Colonic mucosa (tissue), 4 donors: ENCODE results near the gene KCTD10. TPM values are rescaled to one million over a fixed set of nuclear protein-coding genes. Genes with fewer than 3 reads are reported as not detected.

Experiments
- DNase-seq: peaks from one replicate; pipeline ENCODE4 v3.0.0-alpha.2; 2020
- H3K27ac ChIP-seq: fragments of 200-600 bp; one replicate; pipeline ENCODE4 v1.8.0; 2021
- H3K27me3 ChIP-seq: fragments of 200-600 bp; one replicate; pipeline ENCODE4 v1.8.0; 2021
- H3K36me3 ChIP-seq: fragments of 200-600 bp; one replicate; pipeline ENCODE4 v1.8.0; 2021
- H3K4me1 ChIP-seq: fragments of 200-600 bp; one replicate; pipeline ENCODE4 v1.8.0; 2021; ENCODE audit warnings: mild to moderate bottlenecking
- H3K4me3 ChIP-seq: fragments of 200-600 bp; one replicate; pipeline ENCODE4 v1.8.0; 2021
- H3K9ac ChIP-seq, 2 donors: one replicate each; pipeline ENCODE4 v1.7.0; 2013; ENCODE audit warnings: control low read depth in 2 of 2, low read depth in 2 of 2, low read length in 2 of 2
- H3K9me3 ChIP-seq: fragments of 200-600 bp; one replicate; pipeline ENCODE4 v1.8.0; 2021
- intact Hi-C: fragments of 100-400 bp; cut with DNase I; formaldehyde crosslinking; loops from one replicate; pipeline ENCODE4 v1.14.1; 2022
- total RNA-seq, 2 donors: library from RNA; stranded (reverse); fragmentation: NEBNext Ultra II Directional in 1 of 2; extraction: Animal tissue kit (Norgen Biotek cat#: 25700) in 1 of 2; gene quantifications; one replicate each; pipeline ENCODE4 v1.2.1, GENCODE V29; 2021
- TF ChIP-seq, protein P1 (sequence below): fragments of 200-600 bp; IDR thresholded peaks from one replicate; pipeline ENCODE4 v1.8.0; 2022; ENCODE audit warnings: antibody characterized with exemption, mild to moderate bottlenecking
- donor health status: healthy.
- donor health status: DM: no; HTN: no; CAD: no.
- donor health status: DM: no; HTN: no; CAD: no.

Gene KCTD10
- total RNA-seq, 2 donors from 2014 or later, result 50.3 to 74.8 TPM

DNA sequence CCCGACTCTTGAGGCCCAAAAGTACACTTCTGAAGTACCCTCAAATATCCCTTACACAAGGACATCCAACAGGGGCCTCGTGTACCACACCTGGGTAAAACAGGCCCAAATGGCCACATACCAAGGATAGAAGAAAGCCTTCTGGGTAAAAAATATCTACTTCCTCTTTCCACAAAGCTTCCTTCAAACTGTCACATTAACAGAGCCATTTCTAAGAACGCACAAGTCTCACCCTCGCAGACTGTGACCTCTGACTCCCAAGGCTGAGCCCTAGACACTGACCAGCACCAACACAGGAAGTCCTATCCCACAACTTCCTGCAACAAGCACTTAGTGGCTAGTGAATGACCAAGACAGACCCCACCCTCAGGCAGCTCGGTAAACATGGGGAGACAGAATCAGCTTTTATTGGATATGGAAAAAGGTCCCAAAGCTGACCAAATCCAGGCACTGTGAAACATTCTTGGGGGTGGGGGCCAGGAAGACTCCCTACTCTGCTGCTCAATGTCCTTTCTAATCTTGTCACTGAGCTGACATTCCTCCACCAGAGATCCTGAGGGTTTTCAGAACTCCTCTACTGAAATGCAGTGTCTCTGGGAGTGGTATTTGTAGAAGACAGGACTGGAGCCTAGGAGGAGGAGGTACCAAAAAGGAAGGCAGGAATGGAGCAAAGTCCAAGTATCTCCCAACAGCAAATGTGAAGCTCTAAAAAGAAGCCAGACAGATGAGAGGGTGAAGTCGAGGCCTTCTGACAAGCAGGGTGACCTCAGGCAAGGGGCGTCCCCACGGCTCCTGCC, 15.9 kb downstream of the KCTD10 start:
- H3K4me1 ChIP-seq, result peaks cover 21% of the 10 kb centered on the region

DNA sequence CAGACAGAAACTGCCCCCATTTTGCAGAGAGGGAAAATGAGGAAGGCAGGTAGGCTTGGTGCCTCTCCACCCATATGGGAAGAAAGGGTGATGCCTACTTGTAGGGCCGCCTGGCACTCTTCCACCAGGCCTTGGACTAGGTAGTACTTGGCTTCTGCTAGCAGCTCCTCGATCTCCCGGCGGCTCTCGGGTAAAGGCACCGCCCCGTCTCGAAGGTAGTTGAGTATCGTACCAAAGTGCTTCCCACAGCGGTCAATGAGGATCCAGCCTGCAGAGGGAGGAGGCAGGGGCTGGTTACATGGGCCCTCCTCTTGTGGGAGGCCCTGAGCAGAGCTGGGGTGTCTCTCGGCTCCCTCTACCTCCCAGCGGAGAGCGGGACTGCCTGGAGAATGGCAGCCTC, 16.6 kb downstream of the KCTD10 start:
- Histone ChIP-seq H3K27ac (peak overlapping the region; percentile 95), H3K9me3 (no peaks in the 10 kb centered on the region), H3K9ac (peak overlapping the region; percentile 33 to 67), H3K4me1 (peaks cover 21% of the 10 kb centered on the region), H3K4me3 (no peak overlapping the region), H3K36me3 (peaks cover 16% of the 10 kb centered on the region), H3K27me3 (no peaks in the 10 kb centered on the region)
- DNase-seq, result no peak
- intact Hi-C loops, result no loop called here
- TF ChIP-seq, protein P1, sequence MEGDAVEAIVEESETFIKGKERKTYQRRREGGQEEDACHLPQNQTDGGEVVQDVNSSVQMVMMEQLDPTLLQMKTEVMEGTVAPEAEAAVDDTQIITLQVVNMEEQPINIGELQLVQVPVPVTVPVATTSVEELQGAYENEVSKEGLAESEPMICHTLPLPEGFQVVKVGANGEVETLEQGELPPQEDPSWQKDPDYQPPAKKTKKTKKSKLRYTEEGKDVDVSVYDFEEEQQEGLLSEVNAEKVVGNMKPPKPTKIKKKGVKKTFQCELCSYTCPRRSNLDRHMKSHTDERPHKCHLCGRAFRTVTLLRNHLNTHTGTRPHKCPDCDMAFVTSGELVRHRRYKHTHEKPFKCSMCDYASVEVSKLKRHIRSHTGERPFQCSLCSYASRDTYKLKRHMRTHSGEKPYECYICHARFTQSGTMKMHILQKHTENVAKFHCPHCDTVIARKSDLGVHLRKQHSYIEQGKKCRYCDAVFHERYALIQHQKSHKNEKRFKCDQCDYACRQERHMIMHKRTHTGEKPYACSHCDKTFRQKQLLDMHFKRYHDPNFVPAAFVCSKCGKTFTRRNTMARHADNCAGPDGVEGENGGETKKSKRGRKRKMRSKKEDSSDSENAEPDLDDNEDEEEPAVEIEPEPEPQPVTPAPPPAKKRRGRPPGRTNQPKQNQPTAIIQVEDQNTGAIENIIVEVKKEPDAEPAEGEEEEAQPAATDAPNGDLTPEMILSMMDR, result no peak

More for the DNA sequence above, 15.9 kb downstream of the KCTD10 start:
- H3K4me3 ChIP-seq, result no peak overlapping the region
- peak overlapping the region; percentile 95 for H3K27ac ChIP-seq
- H3K9me3 ChIP-seq, result no peaks in the 10 kb centered on the region
- peak; percentile 65 for DNase-seq
- no peaks in the 10 kb centered on the region for H3K27me3 ChIP-seq
- TF ChIP-seq, protein P1, result no peak
- H3K9ac ChIP-seq, result peak overlapping the region; percentile 54 to 67
- peaks cover 10% of the 10 kb centered on the region for H3K36me3 ChIP-seq
- intact Hi-C loops, result no loop called here

DNA sequence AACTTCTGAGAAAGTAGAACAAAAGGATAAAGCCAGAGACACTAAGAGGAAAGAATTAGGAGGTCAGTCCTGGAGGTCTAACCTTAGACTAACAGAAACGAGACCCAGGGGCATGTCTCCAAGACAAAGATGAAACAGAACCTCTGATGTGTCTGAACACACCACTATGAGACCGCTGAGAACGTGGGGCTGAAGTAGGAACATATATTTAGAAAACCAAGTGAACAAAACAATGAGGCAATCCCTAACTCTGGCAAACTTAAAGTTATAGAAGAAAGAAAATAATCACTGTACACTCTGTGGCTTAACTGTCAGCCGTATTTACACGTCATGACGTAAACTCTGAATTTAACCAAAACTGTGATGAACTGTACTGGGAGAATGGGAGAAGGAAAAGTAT, 17.9 kb downstream of the KCTD10 start:
- Histone ChIP-seq H3K4me1 (peaks cover 21% of the 10 kb centered on the region), H3K4me3 (no peak overlapping the region), H3K9me3 (no peaks in the 10 kb centered on the region), H3K9ac (peak overlapping the region in 1 of 2 donors; percentile 2), H3K36me3 (peaks cover 29% of the 10 kb centered on the region), H3K27ac (peak overlapping the region; percentile 64), H3K27me3 (no peaks in the 10 kb centered on the region)
- no peak for DNase-seq
- TF ChIP-seq, protein P1, result no peak
- intact Hi-C loops, result no loop called here

DNA sequence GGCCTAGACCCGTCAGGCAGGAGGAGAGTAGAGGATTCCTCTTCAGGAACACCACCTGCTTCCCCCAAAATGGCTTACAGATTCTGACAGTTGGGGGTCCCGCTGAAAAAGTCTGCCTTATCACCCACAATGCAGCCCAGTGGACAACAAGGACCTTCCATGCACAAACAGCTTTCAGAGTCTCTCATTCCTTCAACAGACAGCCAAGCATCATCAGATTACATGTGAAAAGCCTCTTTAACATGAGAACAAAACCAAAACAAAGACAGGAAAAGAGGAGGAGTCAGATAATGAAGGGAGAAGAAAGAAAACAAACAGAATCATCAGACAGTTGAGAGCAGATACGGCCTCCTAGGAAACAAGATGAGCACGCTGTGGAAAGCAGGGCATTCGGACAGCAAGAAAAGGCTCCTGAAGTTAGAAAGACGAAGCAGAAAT, 18.3 kb downstream of the KCTD10 start:
- intact Hi-C loops, result no loop called here
- peaks cover 33% of the 10 kb centered on the region for H3K36me3 ChIP-seq
- H3K9me3 ChIP-seq, result no peaks in the 10 kb centered on the region
- no peak overlapping the region for H3K4me3 ChIP-seq
- no peak for DNase-seq
- no peaks in the 10 kb centered on the region for H3K27me3 ChIP-seq
- peaks cover 21% of the 10 kb centered on the region for H3K4me1 ChIP-seq
- TF ChIP-seq, protein P1, result no peak
- H3K27ac ChIP-seq, result peak overlapping the region; percentile 64
- H3K9ac ChIP-seq, result peak overlapping the region; percentile 2 to 17

DNA sequence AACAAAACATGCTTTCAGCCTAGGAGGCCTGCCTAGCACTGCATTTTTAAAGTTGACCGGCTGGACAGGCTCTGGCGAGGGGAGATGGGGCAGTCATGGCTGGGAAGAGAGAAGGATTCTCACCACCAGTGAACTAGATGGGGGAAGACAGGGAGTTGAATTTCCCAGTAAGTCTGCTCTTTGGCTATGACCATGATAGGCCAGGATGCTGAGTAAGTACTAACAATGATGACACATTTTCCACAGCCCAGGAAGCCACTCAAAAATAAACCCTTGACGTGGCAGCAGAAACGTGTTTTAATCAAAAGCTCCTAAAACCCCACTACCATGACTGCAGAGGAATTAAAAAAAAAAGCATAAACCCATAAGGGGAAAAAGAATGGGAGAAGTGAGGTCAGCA, 19.0 kb downstream of the KCTD10 start:
- Histone ChIP-seq H3K36me3 (peaks cover 37% of the 10 kb centered on the region), H3K4me1 (peaks cover 21% of the 10 kb centered on the region), H3K9ac (no peak overlapping the region), H3K4me3 (no peak overlapping the region), H3K27ac (peak overlapping the region; percentile 64), H3K9me3 (no peaks in the 10 kb centered on the region), H3K27me3 (no peaks in the 10 kb centered on the region)
- TF ChIP-seq, protein P1, result no peak
- intact Hi-C loops, result no loop called here
- DNase-seq, result no peak
